Stimulated activated effector memory CD8-positive, alpha-beta T cell treated with anti-CD3 and anti-CD28 coated beads, Interleukin-12 subunit alpha, Interleukin-12 subunit beta, amount 100 ng/mL, for 72 hours (primary cell): ENCODE data around the gene TMEM121.

Experiments
- ATAC-seq: fragments of 150-1000 bp; cut with Tn5 transposase; 2 replicates; pipeline ENCODE4 v1.10.0; 2021
- DNase-seq, 2 donors: peaks; one replicate each; pipeline ENCODE4 v3.0.0; 2021 to 2022; ENCODE audit warnings: low spot score in 2 of 2
- H3K27ac Mint-ChIP-seq: one replicate; pipeline ENCODE4 v1.8.0; 2022; ENCODE audit warnings: mild to moderate bottlenecking, mixed read lengths
- H3K36me3 Mint-ChIP-seq: one replicate; pipeline ENCODE4 v1.8.0; 2022; ENCODE audit warnings: mild to moderate bottlenecking, mixed read lengths
- H3K4me1 Mint-ChIP-seq: one replicate; pipeline ENCODE4 v1.8.0; 2022; ENCODE audit warnings: mixed read lengths
- H3K4me3 Mint-ChIP-seq: one replicate; pipeline ENCODE4 v1.8.0; 2022; ENCODE audit warnings: mild to moderate bottlenecking, mixed read lengths
- H3K9me3 Mint-ChIP-seq: one replicate; pipeline ENCODE4 v1.8.0; 2022; ENCODE audit warnings: mixed read lengths

The TMEM121 gene

GRCh38 chr14:105484069-105484996 is 42.0 kb upstream of the TMEM121 start:
- H3K36me3 Mint-ChIP-seq, result peaks cover 51% of the 10 kb centered on the region
- H3K27ac Mint-ChIP-seq, result peak overlapping the region; percentile 100
- H3K4me3 Mint-ChIP-seq, result peak overlapping the region; percentile 7
- no peaks in the 10 kb centered on the region for H3K9me3 Mint-ChIP-seq
- DNase-seq (no peak), ATAC-seq (no peak)
- peaks cover 61% of the 10 kb centered on the region for H3K4me1 Mint-ChIP-seq

GRCh38 chr14:105484997-105485393 is 41.4 kb upstream of the TMEM121 start:
- ATAC-seq (no peak), DNase-seq (no peak)
- Mint-ChIP-seq H3K36me3 (peaks cover 53% of the 10 kb centered on the region), H3K4me1 (peaks cover 62% of the 10 kb centered on the region), H3K4me3 (peak overlapping the region; percentile 7), H3K27ac (peak overlapping the region; percentile 100), H3K9me3 (no peaks in the 10 kb centered on the region)

DNA sequence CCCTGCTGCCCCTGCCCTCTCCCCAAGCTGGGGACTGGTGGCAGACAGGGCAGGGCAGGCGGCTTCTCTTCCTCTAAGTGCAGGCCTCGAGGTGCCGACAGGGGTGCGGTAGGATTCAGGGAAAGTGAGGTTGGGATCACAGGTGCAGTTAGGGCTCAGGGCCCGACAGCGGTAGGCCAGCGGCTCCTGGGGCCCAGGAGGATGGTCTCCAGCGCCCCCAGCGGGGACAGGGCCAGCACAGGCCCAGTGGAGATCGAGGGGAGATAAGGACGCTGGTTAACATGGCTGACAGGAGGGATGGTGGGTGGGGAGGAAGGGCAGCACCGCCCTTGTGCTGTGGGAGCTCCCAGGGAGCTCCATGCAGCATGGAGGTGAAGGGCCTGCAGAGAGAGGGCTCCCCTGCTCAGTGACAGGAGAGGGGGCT is 40.6 kb upstream of the TMEM121 start:
- peaks cover 59% of the 10 kb centered on the region for H3K4me1 Mint-ChIP-seq
- ATAC-seq (no peak), DNase-seq (peak in 1 of 2 donors; percentile 61)
- H3K4me3 Mint-ChIP-seq, result peak overlapping the region; percentile 81
- H3K36me3 Mint-ChIP-seq, result peaks cover 50% of the 10 kb centered on the region
- H3K9me3 Mint-ChIP-seq, result no peaks in the 10 kb centered on the region
- H3K27ac Mint-ChIP-seq, result peak overlapping the region; percentile 100

DNA sequence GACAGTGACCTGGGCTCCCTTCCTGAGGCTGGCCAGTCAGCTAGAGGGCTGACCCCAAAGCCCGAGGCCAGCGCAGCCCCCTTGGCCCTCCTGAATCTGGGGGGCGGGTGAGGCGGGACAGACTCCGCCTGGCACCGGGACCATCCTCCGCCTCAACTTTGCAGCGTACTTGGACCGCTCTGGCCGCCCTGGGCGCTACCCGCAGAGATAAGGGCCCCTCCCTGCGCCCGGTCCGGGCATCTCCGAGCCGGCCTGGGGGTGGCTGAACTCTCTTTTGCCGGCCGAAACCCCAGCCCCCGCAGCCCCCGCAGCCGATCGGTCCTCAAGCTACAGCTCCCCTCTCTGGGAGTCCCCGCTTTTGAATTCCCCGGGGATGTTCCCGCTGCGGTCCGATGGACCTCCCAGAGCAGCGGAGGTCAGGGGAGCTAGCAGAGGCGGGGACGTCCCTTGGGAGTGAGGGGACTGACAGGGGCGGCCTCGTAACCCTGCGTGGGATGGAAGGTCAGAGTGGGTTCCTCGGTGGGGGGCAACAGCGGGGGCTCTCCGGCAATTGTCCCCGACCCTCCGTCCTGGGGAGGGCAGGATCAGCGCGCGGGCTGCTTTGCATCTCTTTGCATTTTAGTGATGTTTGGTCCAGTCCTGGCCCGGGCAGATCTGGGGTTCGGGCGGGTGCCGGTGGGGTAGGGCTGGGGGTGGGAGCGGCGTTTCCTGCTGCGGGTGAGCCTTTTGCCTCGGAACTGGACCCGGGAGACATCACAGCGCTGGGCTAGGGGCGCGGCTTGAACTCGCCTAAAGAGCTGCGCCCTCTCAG is 40.0 kb upstream of the TMEM121 start, which contains the start of gene CRIP1:
Gene CRIP1, plus strand, starts transcription at position 724 of the 811 bp plus-strand sequence. CDS start 374 bp downstream, outside the sequence.
- Mint-ChIP-seq H3K9me3 (no peaks in the 10 kb centered on the region), H3K4me1 (peaks cover 53% of the 10 kb centered on the region), H3K27ac (peak within 1 kb of the TSS; percentile 100), H3K36me3 (peaks cover 51% of the 10 kb centered on the region), H3K4me3 (peak within 1 kb of the TSS; percentile 81)
- no peak for DNase-seq
- ATAC-seq, result no peak

- H3K36me3 Mint-ChIP-seq, result peaks cover 53% of the 10 kb centered on the region
- H3K4me3 Mint-ChIP-seq, result peak overlapping the region; percentile 81
- no peaks in the 10 kb centered on the region for H3K9me3 Mint-ChIP-seq
- ATAC-seq (no peak), DNase-seq (peak in 1 of 2 donors; percentile 83)
- H3K27ac Mint-ChIP-seq, result peak overlapping the region; percentile 93
- peaks cover 53% of the 10 kb centered on the region for H3K4me1 Mint-ChIP-seq
These were observed 39.4 kb upstream of the TMEM121 start for GRCh38 chr14:105486974-105487448.

DNA sequence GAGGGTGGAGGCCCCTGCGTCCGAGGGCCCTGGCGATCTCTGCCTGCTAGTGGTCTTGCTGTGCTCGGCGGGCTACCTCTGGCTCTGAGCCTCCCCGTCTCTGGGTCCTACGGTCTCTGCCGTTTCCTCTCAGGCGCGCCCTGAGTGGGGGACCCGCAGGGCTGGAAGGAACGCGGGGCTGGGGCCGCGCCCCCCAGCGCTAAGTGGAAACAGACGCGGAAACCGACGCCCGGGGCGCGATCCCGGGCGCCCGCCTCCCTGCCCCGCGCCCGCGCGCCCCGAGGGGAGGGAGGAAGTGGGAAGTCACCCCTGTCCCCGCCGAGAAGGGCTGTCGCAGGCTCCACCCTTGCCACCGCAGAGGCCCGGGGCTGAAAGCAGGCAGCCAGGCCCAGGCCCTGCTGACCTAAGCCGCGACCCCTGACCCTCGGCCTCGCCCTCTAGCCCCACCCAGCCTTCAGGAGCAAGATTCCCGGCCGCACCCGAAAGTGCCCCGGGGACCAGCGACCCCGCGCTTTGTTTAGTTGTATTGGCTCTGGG is 38.9 kb upstream of the TMEM121 start:
- DNase-seq, result peak; percentile 60 to 84
- peaks cover 49% of the 10 kb centered on the region for H3K36me3 Mint-ChIP-seq
- peak overlapping the region; percentile 81 for H3K4me3 Mint-ChIP-seq
- no peaks in the 10 kb centered on the region for H3K9me3 Mint-ChIP-seq
- no peak for ATAC-seq
- H3K4me1 Mint-ChIP-seq, result peaks cover 49% of the 10 kb centered on the region
- peak overlapping the region; percentile 93 for H3K27ac Mint-ChIP-seq

DNA sequence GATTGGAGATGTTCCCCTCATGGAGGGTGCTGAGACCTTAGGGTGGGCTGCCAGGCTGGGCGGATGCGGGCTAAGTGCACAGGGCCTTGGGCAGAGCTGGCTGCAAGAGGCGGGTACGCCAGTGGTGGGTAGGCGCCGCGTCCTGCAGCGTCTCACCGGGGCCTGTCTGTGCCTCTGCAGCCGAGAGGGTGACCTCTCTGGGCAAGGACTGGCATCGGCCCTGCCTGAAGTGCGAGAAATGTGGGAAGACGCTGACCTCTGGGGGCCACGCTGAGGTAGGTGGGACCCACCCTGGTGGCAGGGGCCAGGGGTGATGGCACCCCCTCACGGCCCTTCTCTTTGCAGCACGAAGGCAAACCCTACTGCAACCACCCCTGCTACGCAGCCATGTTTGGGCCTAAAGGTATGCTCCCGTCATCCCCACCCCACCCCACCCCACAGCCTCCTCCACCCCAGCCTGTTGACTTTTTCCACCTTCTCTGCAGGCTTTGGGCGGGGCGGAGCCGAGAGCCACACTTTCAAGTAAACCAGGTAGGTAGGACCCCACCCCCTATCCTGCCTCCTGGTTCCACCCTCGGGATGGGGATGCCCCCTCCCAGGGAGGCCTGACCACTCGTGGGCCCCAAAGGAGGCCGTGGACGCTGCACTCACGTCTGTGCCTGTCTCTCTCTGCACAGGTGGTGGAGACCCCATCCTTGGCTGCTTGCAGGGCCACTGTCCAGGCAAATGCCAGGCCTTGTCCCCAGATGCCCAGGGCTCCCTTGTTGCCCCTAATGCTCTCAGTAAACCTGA is 38.2 kb upstream of the TMEM121 start:
- DNase-seq (peak in 1 of 2 donors; percentile 73), ATAC-seq (no peak)
- H3K4me3 Mint-ChIP-seq, result peak overlapping the region; percentile 81
- peaks cover 46% of the 10 kb centered on the region for H3K4me1 Mint-ChIP-seq
- no peaks in the 10 kb centered on the region for H3K9me3 Mint-ChIP-seq
- H3K27ac Mint-ChIP-seq, result peak overlapping the region; percentile 93
- peaks cover 49% of the 10 kb centered on the region for H3K36me3 Mint-ChIP-seq

DNA sequence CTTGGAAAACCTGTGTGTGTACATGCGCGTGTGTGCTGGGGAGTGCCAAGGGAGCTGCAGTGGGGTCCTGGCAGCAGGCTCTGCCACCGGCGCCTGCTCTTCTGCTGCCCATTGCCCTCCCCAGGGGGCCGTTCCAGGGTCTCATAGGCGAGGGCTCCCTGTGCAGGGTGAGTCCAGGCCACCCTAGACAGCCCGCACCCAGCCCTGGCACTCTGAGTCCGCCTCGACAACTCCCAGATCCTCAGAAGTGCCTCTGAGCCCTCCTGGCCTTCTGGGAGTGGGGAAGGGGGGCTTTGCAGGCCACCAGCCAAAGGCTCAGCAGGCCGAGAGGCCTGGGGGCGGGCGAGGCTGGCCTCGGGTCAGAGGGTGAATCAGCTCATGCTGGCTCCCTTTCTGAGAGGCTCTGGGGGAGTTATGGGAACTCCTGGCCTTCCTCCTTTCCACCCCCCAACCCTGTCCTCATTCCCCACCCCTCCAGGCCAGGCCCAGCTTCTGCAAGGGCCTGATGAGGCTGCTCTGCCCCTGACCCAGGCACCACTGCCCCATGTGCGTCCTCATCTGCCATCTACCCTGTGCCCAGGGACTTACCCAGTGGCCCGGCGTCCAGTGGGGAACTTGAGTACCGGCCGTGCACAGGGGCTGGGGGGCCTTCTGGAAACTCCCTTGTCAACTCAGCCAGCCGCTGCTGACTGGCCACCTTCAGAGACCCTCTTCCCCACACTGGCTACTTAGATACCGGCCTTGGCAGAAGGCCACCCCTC is 37.4 kb upstream of the TMEM121 start:
- Mint-ChIP-seq H3K9me3 (no peaks in the 10 kb centered on the region), H3K36me3 (peaks cover 49% of the 10 kb centered on the region), H3K27ac (peak overlapping the region; percentile 93), H3K4me1 (peaks cover 46% of the 10 kb centered on the region), H3K4me3 (peak overlapping the region; percentile 81)
- no peak for DNase-seq
- no peak for ATAC-seq

- ATAC-seq (peak; percentile 14), DNase-seq (peak; percentile 66 to 90)
- Mint-ChIP-seq H3K9me3 (no peaks in the 10 kb centered on the region), H3K36me3 (peaks cover 43% of the 10 kb centered on the region), H3K27ac (peak overlapping the region; percentile 93), H3K4me3 (peak overlapping the region; percentile 81), H3K4me1 (peaks cover 39% of the 10 kb centered on the region)
These were observed 36.7 kb upstream of the TMEM121 start for GRCh38 chr14:105489542-105490266.

GRCh38 chr14:105490267-105490571 is 36.2 kb upstream of the TMEM121 start:
- no peaks in the 10 kb centered on the region for H3K9me3 Mint-ChIP-seq
- H3K27ac Mint-ChIP-seq, result peak overlapping the region; percentile 93
- DNase-seq, result peak; percentile 48 to 82
- peak; percentile 1 for ATAC-seq
- H3K4me1 Mint-ChIP-seq, result peaks cover 33% of the 10 kb centered on the region
- H3K4me3 Mint-ChIP-seq, result peak overlapping the region; percentile 81
- H3K36me3 Mint-ChIP-seq, result peaks cover 42% of the 10 kb centered on the region

DNA sequence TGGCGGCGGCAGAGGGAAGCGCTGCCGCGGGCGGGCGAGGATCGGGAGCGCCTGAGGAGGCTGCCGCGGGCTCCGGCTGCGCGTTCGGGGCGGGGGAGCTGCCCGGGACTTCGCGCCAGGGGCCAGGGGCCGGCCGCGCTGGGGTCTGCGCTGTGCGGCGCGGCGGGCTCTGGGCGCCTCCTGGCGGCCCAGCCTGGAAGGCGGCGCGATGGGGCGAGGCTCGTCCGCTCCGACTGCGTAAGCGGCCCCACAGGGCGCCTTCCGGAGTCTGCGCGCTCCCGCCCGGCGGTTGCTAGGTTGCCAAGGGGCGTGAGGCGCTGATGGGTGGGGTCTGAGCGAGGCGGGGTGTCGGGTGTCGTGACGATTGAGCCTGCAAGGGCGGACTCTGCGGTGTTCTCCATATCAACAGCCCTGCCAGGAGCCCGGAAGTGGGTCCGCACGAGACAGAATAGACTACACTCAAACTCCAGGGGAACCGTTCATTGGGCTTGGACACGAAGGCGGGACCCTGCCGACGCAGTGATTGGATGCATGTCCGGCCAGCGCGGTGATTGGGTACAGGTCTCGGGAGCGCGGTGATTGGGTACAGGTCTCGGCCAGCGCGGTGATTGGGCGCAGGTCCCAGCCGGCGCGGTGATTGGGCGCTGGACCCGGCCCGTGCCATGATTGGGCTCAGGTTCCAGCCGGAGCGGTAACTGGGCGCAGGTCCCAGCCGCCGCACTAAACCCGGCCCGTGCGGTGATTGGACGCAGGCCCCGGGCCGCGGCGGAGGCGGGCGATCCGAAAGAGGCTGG is 35.6 kb upstream of the TMEM121 start, which contains the start of gene TEDC1:
Gene TEDC1, plus strand, starts transcription at position 675 of the 794 bp plus-strand sequence. CDS start 130 bp downstream, outside the sequence.
- ATAC-seq, result peak; percentile 83
- Mint-ChIP-seq H3K9me3 (no peaks in the 10 kb centered on the region), H3K4me1 (peaks cover 28% of the 10 kb centered on the region), H3K27ac (peak within 1 kb of the TSS; percentile 93), H3K4me3 (peak within 1 kb of the TSS; percentile 81), H3K36me3 (peaks cover 42% of the 10 kb centered on the region)
- DNase-seq, result peak; percentile 93 to 98

- peak overlapping the region; percentile 74 for H3K27ac Mint-ChIP-seq
- peak overlapping the region; percentile 81 for H3K4me3 Mint-ChIP-seq
- ATAC-seq (peak; percentile 8), DNase-seq (peak; percentile 86 to 97)
- H3K4me1 Mint-ChIP-seq, result peaks cover 24% of the 10 kb centered on the region
- H3K9me3 Mint-ChIP-seq, result no peaks in the 10 kb centered on the region
- peaks cover 42% of the 10 kb centered on the region for H3K36me3 Mint-ChIP-seq
These were observed 34.9 kb upstream of the TMEM121 start for GRCh38 chr14:105491366-105491973.
